ENCODE data around the gene CDCA4.

CDCA4 gene

GRCh38 chr14:105067969-105068301 is 47.1 kb upstream of the CDCA4 start:
- Histone ChIP-seq H3K4me3 (ENCODE audit: low read depth, low read length) (no peak overlapping the region), H3K27me3 (ENCODE audit: control insufficient read depth, insufficient read depth, low read length) (no peaks in the 10 kb centered on the region), H3K4me2 (ENCODE audit: low read length) (no peak overlapping the region), H3K36me3 (ENCODE audit: control insufficient read depth, insufficient read depth, low read length) (no peaks in the 10 kb centered on the region), H3K9ac (no peak overlapping the region), H3K79me2 (no peaks in the 10 kb centered on the region), H2AFZ (no peak overlapping the region), H3K27ac (no peak overlapping the region), H3K9me3 (ENCODE audit: control insufficient read depth, low read length) (no peaks in the 10 kb centered on the region), H3K4me1 (no peaks in the 10 kb centered on the region)
- TF ChIP-seq CTCF (IDR thresholded peaks at IDR 0.05): no peak

- Histone ChIP-seq H3K9ac (no peak overlapping the region), H3K4me1 (no peaks in the 10 kb centered on the region), H3K79me2 (no peaks in the 10 kb centered on the region), H3K4me2 (ENCODE audit: low read length) (no peak overlapping the region), H3K4me3 (ENCODE audit: low read depth, low read length) (no peak overlapping the region), H3K27me3 (ENCODE audit: control insufficient read depth, insufficient read depth, low read length) (no peaks in the 10 kb centered on the region), H3K36me3 (ENCODE audit: control insufficient read depth, insufficient read depth, low read length) (no peaks in the 10 kb centered on the region), H3K27ac (no peak overlapping the region), H2AFZ (no peak overlapping the region), H3K9me3 (ENCODE audit: control insufficient read depth, low read length) (no peaks in the 10 kb centered on the region)
- no peak for TF ChIP-seq CTCF (IDR thresholded peaks at IDR 0.05)
Measured at GRCh38 chr14:105067140-105067968, 46.5 kb upstream of the CDCA4 start.

GRCh38 chr14:105066240-105067071 is 45.6 kb upstream of the CDCA4 start:
- Histone ChIP-seq H3K36me3 (ENCODE audit: control insufficient read depth, insufficient read depth, low read length) (no peaks in the 10 kb centered on the region), H3K79me2 (no peaks in the 10 kb centered on the region), H3K9me3 (ENCODE audit: control insufficient read depth, low read length) (no peaks in the 10 kb centered on the region), H3K4me1 (no peaks in the 10 kb centered on the region), H2AFZ (no peak overlapping the region), H3K27me3 (ENCODE audit: control insufficient read depth, insufficient read depth, low read length) (no peaks in the 10 kb centered on the region), H3K27ac (no peak overlapping the region), H3K4me3 (ENCODE audit: low read depth, low read length) (no peak overlapping the region), H3K9ac (no peak overlapping the region), H3K4me2 (ENCODE audit: low read length) (no peak overlapping the region)
- TF ChIP-seq CTCF (IDR thresholded peaks at IDR 0.05): no peak

DNA sequence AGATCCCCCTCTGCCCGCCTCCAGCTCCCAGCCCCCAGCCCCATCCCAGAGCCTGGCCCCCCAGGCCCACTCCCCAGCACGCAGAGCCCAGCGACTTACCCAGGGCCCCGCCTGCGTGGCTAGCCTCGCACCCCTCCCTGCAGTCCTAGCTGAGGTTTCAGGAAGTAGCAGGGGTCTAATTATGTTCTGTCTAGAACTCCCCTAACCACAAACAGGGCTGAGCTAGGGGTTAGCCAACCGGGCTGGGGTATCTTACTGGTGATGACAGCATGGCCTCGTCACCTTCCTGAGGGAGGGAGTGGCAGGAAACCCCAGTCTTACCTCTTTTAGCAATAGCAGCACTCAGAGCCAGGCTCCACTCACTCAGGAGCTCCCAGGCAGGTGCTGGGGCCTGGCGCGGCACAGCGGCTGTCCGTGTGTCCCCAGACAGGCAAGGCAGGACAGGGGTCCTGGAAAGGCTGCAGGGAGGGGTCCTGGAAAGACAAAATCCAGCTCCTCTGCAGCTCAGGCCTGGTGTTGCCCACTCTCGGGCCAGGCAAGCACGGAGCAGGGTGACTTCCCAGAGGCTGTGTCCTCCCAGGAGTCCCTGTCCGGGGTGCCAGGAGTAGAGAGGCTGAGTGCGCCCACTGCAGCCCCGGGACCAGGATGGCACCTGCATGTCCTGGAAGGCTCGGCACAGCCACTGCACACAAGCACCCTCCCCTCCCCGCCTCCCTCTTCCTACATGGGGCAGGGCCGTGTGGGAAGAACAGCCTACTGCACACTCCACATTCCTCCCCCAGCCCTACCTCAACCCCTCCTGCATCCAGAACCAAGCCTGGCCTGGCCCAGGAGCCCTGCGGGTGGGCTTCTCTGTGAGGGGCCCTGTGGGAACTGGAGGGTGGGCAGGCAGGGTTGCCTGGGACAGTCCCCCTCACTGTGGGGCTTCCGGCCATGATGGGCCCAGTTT is 44.7 kb upstream of the CDCA4 start, which contains the start of gene GPR132:
Gene GPR132 (minus strand): TSS at position 151 of the 949 bp plus-strand sequence. CDS start 10,010 bp downstream, outside the sequence.
- Histone ChIP-seq H3K27me3 (ENCODE audit: control insufficient read depth, insufficient read depth, low read length) (no peaks in the 10 kb centered on the region), H3K4me2 (ENCODE audit: low read length) (no peak within 1 kb of the TSS), H3K4me1 (no peaks in the 10 kb centered on the region), H3K36me3 (ENCODE audit: control insufficient read depth, insufficient read depth, low read length) (no peaks in the 10 kb centered on the region), H3K4me3 (ENCODE audit: low read depth, low read length) (peak within 1 kb of the TSS; percentile 4), H3K9ac (no peak within 1 kb of the TSS), H3K79me2 (no peaks in the 10 kb centered on the region), H2AFZ (no peak within 1 kb of the TSS), H3K9me3 (ENCODE audit: control insufficient read depth, low read length) (no peaks in the 10 kb centered on the region), H3K27ac (peak within 1 kb of the TSS; percentile 11)
- no peak for TF ChIP-seq CTCF (IDR thresholded peaks at IDR 0.05)

Data from parathyroid adenoma (tissue), 2 donors.